Activated CD4-positive, alpha-beta T cell treated with anti-CD3 and anti-CD28 coated beads for 24 hours (primary cell): ENCODE data around the gene ADGRE2.
A peak's percentile ranks its signal among the peaks of the same experiment; 100 is the strongest.
"Not testable (repeated sequence)": the region's sequence is repeated elsewhere in the genome, so short reads cannot be mapped to it uniquely, and the experiment has no call there.

ENCODE experiments used
- DNase-seq, 2 donors: peaks; one replicate each; pipeline ENCODE4 v3.0.0-alpha.2; 2020; ENCODE audit warnings: low read depth in 2 of 2

ADGRE2 gene

DNA sequence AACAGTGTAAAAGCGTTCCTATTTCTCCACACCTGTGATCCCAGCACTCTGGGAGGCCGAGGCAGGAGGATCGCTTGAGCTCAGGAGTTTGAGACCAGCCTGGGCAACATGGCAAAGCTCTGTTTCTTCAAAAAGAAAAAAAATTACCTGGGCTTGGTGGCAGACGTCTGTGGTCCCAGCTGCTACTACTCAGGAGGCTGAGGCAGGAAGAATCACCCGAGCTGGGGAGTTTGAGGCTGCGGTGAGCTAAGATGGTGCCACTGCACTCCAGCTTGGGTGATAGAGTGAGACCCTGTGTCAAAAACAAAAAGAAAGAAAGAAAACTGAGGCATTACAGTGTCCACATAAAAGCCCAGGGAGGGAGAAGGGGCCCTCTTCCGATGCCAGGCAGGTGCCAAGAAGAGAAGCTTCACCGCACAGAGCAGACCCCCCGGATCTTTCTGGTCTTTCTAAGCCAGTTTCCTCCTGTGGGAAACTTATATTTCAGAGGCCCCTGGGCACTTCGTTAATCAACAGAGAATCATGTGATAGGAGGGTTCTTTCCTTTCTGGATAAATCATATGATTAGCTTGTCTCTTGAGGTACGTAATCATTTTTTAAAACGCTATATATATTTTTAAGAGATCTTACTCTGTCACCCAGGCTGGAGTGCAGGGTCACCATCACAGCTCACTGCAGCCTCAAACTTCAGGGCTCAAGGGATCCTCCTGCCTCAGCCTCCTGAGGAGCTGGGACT, at the start of gene ADGRE2:
Gene ADGRE2, minus strand, starts transcription at position 451 of the 736 bp plus-strand sequence. CDS start 1,804 bp downstream, outside the sequence.
- DNase-seq = not testable (repeated sequence)

DNA sequence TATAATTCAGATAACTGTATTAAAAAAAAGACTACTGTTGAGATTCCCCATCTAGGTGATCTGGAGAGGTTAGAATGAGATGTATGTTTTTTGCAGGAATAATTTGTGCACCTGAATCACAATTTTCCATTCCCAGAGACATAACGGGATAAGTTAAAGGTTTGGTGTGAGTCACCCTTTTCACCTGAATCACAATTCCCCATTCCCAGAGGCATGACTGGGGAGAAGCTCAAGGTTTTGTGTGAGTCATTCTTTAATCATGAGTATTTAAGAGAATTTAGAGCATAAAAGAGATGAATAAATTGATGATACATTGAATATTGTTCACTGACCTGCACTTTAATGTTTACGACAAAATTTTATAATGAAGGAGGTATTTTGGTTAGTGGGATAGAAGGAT, 47.6 kb upstream of the ADGRE2 start:
- no peak for DNase-seq

DNA sequence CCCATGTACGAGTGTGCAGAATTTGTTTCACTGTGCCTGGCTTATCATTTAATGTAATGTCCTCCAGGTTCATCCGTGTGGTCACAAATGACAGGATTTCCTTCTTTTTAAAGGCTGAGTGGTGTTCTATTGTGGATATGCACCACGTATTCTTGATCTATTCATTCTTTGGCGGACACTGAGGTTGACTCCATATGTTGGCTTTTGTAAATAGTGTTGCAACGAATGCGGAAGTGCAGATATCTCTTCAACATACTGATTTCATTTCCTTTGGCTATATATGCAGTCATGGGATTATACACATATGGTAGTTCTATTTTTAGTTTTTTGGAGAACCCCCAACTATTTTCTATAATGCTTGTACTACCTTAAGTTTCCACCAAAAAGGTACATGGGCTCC, 43.6 kb upstream of the ADGRE2 start:
- DNase-seq = no peak

DNA sequence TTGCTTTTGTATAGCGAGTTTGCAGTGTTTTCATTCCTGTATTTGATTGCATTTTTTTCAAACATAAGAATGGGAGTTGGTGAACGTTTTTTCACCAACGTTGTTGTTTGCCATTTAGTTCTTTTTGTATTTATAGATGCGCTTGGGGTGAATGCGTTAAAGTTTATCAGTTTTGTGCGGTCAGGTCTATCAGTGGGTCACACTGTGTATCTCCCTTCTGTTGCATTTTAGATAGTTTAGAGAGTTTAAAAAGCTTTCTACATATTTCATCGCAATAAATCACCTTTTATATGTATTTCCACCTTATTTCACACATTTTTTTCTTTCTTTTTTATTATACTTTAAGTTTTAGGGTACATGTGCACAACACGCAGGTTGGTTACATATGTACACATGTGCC, 40.2 kb upstream of the ADGRE2 start:
- DNase-seq = no peak

DNA sequence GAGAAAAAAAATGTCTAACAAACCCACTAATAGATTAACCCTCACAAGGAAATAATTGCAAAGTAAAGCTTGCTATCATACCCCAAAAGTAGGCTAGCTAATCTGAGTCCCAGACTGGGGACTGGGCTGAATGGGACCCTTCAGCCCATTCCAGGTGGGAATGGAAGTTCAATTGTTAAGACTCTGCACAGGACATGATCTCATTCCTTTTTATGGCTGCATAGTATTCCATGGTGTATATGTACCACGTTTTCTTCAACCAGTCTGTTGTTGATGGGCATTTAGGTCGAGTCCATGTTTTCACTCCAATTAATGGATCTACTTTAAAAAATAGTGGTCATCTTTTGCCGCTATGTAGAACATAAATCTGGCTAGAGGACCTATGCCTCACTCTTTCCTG, 38.7 kb upstream of the ADGRE2 start:
- DNase-seq = no peak

DNA sequence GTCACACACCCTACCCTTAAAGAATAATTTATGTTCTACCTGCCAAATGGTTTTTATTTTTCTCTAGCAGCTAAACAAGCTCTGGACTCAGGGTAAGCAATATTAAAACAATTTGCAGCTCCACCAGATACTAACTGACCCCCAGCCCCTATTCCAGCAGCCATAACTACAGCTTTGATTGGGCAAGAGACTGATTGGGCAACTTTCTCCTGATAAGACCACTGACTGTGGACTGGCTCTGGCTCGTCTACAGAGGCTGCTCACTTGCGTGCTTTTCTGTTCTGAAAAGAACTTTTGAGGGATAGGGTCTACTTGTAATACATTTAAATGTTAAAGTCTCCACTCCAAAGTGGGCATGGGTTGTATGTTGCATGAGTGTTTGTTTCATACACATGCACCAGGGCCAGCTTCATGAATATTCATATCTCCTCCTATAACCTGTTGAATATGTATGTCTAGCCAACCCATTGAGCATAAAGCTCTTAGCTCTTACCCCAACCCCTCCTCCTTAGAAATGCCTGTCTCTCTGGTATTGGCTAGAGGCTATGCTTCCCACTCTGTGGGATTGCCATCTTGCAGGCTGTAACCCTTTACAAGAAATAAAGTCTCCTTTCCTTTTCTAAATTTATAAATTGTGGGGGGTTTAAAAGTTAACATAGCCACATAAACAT, 36.8 kb upstream of the ADGRE2 start:
- DNase-seq = no peak

DNA sequence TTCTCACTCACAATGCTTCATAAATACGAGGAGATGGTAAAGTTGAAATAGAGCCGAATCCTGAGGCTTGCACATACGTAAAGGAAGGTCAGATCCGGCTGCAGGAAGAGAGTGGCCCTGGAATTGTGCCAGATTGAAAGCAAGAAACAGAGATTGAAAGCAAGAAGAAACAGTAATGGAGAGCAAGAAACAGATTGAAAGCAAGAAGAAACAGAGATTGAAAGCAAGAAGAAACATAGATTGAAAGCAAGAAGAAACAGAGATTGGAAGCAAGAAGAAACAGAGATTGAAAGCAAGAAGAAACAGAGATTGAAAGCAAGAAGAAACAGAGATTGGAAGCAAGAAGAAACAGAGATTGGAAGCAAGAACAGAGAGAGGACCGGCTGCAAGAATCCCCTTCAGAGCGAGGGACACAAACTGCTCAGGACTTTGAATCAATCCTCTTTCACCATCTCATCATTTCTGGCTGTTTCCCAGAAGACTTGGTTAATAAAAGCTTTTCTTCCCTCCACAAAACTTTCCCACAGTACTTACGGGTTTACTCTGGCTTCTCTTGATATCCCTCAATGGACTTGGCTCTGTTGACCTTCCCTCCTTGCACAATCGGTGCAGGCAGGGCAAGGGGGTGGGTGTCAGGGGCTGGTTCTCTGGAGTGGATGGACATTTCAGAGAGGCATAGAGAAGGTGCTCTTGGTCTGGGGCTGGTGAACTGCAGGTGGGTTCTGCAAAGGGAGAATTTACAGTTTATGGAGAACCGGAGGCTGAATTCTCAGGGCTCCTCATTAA, 31.1 kb upstream of the ADGRE2 start:
- no peak for DNase-seq

DNA sequence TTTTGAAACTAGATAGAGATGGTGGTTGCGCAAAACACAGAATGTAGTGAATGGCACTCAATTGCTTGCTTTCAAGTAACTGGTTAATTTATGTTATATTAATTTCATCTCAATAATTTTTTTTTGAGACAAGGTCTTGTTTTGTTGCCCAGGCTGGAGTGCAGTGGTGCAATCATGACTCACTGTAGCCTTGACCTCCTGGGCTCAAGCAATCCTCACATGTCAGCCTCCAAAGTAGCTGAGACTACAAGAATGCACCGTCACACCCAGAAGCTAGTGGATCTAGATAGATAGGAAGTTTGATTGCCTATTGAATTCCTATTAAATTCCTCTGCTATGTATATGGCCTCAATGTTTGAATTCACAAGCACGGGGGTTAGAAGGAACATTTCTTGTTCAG, 26.4 kb upstream of the ADGRE2 start:
- no peak for DNase-seq

DNA sequence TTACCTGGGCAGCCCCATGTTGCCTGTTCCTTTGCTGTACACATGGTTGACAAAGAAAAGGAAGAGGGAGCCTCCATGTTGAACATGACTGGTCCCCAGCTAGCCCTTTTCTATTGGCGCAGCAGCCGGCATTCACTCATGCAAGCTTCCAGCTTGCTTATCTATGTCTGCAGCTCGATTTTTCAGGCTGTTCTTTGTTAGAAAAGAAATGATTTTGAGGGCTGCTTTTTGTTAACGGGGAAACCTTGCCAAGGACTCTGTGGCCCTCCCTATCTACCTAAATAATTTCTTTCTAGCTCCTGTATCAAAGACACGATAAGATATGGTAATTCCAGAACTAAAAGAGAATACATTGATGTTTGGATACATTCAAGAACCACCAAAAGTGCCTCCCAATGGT, 20.4 kb upstream of the ADGRE2 start:
- no peak for DNase-seq

DNA sequence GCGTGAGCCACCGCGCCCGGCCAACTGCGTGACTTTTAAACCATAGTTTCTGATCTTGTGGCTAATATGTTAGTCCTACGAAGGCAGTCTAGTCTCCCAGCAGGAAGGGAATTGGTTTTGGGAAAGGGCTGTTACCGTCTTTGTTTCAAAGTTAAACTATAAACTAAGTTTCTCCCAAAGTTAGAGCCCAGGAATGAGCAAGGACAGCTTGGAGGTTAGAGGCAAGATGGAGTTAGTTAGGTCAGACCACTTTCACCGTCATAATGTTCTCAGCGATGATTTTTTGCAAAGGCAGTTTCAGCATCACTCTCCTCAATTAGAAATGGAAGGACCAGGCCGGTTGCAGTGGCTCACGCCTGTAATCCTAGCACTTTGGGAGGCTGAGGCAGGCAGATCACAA, 17.7 kb upstream of the ADGRE2 start:
- DNase-seq = no peak

DNA sequence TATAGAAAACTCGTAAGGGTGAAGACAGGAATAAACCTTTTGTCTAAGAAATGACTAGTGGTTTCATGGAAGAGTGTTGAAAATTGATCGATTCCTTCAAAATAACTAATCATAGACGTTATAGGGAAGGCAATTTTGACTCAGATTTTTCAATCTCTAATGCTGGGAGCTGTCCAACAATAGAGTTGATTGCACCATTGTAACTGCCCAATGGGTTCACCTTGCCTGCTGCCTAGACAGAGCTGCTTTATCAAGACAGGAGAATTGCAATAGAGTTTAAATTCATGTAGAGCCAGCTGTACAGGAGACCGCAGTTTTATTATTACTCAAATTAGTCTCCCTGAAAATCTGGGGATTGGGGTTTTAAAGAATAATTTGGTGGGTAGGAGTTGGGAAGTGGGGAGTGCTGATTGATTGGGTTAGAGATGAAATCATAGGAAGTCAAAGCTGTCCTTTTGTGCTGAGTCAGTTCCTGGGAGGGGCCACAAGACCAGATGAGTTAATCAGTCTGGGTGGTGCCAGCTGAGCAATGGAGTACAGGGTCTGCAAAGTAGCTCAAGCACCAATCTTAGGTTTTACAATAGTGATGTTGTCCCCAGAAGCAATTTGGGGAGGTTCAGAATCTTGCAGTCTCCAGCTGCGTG, 16.8 kb upstream of the ADGRE2 start:
- DNase-seq = no peak

DNA sequence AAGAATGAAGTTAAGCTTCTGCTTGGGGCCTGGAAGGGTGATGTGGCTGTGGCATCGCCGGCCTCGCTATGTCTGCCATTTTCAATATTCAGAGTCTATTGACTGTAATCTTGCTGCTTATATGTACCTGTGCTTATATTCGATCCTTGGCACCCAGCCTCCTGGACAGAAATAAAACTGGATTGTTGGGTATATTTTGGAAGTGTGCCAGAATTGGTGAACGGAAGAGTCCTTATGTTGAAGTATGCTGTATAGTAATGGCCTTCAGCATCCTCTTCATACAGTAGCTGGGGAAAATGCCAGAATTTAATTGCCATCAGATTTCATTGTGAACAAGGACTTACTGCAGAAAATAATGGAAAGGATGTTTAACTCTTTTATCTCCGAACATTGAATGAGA, 13.9 kb upstream of the ADGRE2 start:
- DNase-seq = not testable (repeated sequence)

DNA sequence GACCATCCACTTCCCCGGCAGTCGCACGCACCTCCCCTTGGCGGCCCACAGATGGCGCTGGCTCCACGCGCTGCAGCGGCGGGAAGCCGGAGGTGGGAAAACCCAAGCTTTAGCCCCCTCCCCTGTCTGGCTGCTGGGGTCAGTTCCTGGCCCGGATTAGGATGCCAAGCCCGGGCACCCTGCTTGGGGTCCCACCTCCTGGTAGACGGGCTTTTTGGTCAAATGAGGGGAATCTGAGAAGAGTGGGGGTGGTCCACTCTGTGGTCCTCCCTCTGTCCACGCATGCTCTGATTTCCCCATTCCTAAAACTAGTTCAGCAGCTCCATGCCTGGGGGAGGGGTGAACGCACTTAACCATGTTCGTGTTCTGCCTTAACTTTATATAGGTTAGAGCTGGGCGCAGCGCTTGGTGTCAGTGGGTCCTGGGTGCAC, 8.1 kb upstream of the ADGRE2 start:
- DNase-seq = peak in 1 of 2 donors; percentile 14

DNA sequence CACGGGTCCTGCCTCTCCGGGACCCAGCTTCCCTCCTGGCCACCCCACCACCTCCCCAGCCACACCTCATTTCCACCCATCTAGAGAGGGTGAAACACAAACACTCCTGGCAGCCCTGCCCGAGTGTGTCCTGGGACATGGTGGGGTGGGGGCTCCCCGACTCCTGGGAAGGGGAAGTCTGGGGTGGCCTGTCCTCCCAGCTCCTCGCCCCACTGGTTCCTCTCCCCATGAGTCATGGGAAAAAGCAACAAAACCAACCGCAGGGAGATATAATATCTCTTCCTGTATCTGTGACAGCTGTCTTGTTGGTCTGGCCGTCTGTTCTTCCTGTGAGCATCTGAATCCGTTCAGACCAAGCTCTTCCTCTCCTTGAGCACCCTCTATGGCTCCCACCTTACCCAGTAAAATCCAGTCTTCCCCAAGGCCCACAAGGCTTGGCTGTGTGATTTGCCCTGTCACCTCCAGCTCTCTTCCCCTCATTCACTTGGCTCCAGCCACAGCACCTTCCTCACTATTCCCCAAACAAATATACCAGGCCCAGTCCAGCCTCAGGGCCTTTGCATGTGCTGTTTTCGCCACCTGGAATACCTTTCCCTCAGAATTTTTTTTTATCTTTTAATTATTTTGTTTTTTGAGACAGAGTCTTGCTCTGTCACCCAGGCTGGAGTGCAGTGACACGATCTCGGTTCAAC, 6.9 kb upstream of the ADGRE2 start:
- DNase-seq = not testable (repeated sequence)

DNA sequence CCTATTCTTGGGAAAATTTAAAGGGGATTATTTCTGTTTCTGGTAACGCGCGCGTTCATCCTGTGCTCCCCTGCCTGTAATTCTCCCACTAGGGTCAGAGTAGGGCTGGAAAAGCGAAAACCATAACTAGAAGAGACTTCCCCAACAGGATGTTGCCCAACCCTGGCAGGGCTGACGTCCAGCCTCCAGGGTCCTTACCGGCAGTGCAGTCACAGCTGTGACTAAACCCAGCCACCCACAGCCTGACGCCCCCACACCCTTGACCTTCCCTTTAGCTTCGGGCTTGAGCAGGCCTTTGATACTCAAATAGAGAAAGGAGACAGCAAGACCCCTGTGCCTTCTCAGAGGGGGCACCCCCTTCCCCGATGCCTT, 6.4 kb upstream of the ADGRE2 start:
- not testable (repeated sequence) for DNase-seq

DNA sequence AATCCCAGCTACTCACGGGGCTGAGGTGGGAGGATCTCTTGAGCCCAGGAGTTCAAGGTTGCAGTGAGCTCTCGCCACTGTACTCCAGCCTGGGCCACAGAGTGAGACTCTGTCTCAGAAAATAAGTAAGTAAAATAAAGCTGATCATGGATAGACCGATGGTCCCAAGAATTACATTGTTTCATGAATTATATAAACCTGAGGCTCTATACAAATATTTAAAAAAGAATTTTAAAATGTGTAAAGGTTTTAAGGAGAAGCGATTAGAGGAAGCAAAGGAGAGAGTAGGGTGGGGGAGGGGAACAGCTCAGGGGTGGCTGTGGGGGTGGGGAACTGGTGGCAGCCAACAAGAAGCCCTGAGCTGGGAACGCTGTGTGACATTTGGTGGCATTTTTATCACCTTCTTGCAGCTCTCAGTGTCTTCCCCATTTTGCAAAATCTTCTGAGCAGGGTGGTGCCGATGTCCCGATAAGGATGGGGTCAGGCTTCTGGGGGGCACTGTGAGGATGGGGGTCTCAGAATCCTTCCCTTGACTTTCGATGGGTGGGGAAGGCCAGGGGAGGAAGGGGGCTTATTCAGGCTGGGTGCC, 5.1 kb upstream of the ADGRE2 start:
- not testable (repeated sequence) for DNase-seq

DNA sequence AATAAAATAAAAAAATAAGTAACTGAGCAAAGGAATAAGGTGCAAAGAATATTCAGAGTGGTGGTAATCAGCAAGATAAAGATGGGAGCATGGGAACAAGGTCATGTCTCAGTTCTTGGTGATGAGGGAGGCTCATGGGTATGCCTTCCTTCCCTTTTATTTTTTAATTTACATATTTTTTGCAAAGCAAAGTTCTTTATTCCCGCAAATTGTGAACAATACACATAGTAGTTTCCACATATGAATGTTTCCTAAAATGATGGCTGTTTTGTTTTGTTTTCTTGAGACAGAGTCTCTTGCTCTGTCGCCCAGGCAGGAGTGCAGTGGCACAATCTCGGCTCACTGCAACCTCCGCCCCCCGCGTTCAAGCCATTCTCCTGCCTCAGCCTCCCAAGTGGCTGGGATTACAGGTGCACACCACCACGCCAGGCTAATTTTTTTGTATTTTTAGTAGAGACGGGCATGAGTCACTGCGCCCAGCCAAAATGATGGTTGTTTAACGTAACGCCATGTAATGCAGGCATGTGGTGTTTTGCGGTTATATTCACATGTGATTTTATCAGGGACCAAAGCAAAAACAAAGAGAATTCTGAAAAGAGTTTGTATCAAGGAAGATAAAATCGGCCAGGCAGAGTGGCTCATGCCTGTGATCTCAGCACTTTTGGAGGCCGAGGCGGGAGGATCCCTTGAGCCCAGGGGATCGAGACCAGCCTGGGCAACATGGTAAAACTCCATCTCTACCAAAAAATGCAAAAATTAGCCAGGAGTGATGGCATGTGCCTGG, 4.5 kb upstream of the ADGRE2 start:
- DNase-seq = no peak

DNA sequence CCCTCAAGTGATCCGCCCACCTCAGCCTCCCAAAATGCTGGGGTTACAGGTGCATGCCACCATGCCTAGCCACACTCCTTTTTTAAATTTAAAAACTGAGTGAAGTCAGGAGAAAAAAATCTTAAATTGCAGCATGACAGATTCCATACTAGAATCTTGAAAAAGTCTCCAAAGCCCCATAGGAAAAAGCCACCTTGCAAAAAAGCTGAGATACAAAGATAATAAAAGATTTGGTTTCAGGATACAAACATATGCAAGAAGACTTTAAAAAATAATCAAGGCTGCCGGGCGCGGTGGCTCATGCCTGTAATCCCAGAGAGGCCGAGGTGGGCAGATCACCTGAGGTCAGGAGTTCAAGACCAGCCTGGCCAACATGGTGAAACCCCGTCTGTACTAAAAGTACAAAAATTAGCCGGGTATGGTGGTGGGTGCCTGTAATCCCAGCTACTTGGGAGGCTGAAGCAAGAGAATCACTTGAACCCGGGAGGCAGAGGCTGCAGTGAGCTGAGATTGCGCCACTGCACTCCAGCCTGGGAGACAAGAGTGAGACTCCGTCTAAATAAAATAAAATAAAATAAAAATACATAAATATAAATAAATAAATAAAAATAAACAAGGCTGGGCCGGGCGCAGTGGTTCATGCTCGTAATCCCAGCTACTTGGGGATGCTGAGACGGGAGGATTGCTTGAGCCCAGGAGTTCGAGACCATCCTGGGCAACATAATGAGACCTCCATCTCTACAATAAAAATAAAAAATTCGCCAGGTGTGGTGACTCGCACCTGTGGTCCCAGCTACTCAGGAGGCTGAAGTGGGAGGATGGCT, 3.6 kb upstream of the ADGRE2 start:
- DNase-seq = not testable (repeated sequence)

DNA sequence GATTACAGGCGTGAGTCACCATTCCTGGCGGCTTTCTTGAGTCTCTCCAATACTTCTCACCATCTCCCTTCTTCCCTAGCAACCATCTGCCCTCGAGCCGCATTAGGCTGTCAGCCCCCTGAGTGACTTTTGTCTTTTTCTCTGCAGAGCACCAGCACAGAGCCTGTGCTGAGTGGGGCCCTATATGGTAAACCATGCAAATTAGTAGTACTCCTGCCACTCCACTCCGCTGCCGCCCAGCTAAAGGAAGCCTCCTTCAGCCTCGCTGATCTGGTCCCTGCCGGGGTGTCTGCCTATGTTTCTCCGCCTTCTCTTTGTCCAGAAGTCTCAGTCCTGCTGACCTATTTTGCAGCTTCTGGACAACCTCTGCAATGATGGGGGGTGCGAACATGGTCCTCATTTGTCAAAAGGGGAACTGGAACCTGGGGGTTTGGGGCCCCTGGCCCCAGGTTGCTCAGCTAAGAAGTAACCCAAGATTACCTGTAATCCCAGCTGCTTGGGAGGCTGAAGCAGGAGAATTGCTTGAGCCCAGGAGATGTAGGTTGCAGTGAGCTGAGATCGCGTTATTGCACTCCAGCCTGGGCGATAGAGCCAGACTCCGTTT, 2.4 kb upstream of the ADGRE2 start:
- DNase-seq = not testable (repeated sequence)
